Nephron (organoid): Measurements from ENCODE around the gene ATP13A5.

Source experiments
- H3K27ac Mint-ChIP-seq, 3 experiments: 2 replicates each; pipeline ENCODE4 v1.8.0; 2020; ENCODE audit warnings: mixed read lengths in 3 of 3, mild to moderate bottlenecking in 2 of 3, moderate library complexity in 1 of 3
- H3K27me3 Mint-ChIP-seq: 2 replicates; pipeline ENCODE4 v1.8.0; 2021; ENCODE audit warnings: low read depth, mild to moderate bottlenecking, moderate library complexity, mixed read lengths
- H3K36me3 Mint-ChIP-seq: 2 replicates; pipeline ENCODE4 v1.8.0; 2020; ENCODE audit warnings: low read depth, mixed read lengths
- H3K4me1 Mint-ChIP-seq: 2 replicates; pipeline ENCODE4 v1.8.0; 2020; ENCODE audit warnings: mixed read lengths
- H3K4me3 Mint-ChIP-seq, 3 experiments: 2 replicates each; pipeline ENCODE4 v1.8.0; 2020; ENCODE audit warnings: mild to moderate bottlenecking in 3 of 3, mixed read lengths in 3 of 3, moderate library complexity in 2 of 3
- H3K9me3 Mint-ChIP-seq: 2 replicates; pipeline ENCODE4 v1.8.0; 2020; ENCODE audit warnings: mixed read lengths
- CTCF ChIP-seq, 3 experiments: fragments of 200-600 bp; sonication (generic); IDR thresholded peaks; one replicate each; pipeline ENCODE4 v1.5.0; 2021; ENCODE audit warnings: antibody characterized with exemption in 3 of 3; ENCODE audit not compliant: unreplicated experiment in 3 of 3

Gene ATP13A5

GRCh38 chr3:193350744-193351143, 27.8 kb downstream of the ATP13A5 start:
- H3K27ac Mint-ChIP-seq: no peak overlapping the region
- H3K4me3 Mint-ChIP-seq: no peak overlapping the region
- TF ChIP-seq CTCF (IDR thresholded peaks at IDR 0.05; ENCODE audit: unreplicated experiment in 3 of 3): no peak
- H3K4me1 Mint-ChIP-seq: no peaks in the 10 kb centered on the region
- H3K27me3 Mint-ChIP-seq: no peaks in the 10 kb centered on the region
- no peaks in the 10 kb centered on the region for H3K9me3 Mint-ChIP-seq
- no peaks in the 10 kb centered on the region for H3K36me3 Mint-ChIP-seq

- Mint-ChIP-seq H3K4me3 (no peak overlapping the region), H3K36me3 (no peaks in the 10 kb centered on the region), H3K27ac (no peak overlapping the region), H3K4me1 (no peaks in the 10 kb centered on the region), H3K27me3 (no peaks in the 10 kb centered on the region), H3K9me3 (no peaks in the 10 kb centered on the region)
- TF ChIP-seq CTCF (IDR thresholded peaks at IDR 0.05; ENCODE audit: unreplicated experiment in 3 of 3): no peak
Measured at GRCh38 chr3:193348686-193349085, 29.9 kb downstream of the ATP13A5 start.

- Mint-ChIP-seq H3K36me3 (no peaks in the 10 kb centered on the region), H3K27ac (no peak overlapping the region), H3K9me3 (no peaks in the 10 kb centered on the region), H3K4me1 (no peaks in the 10 kb centered on the region), H3K27me3 (no peaks in the 10 kb centered on the region), H3K4me3 (no peak overlapping the region)
- TF ChIP-seq CTCF (IDR thresholded peaks at IDR 0.05; ENCODE audit: unreplicated experiment in 3 of 3): no peak
Measured at GRCh38 chr3:193347521-193348501, 30.7 kb downstream of the ATP13A5 start.

- H3K27ac Mint-ChIP-seq: no peak overlapping the region
- H3K27me3 Mint-ChIP-seq: peaks cover 3% of the 10 kb centered on the region
- no peaks in the 10 kb centered on the region for H3K36me3 Mint-ChIP-seq
- H3K4me1 Mint-ChIP-seq: peaks cover 6% of the 10 kb centered on the region
- TF ChIP-seq CTCF (IDR thresholded peaks at IDR 0.05; ENCODE audit: unreplicated experiment in 3 of 3): no peak
- no peak overlapping the region for H3K4me3 Mint-ChIP-seq
- H3K9me3 Mint-ChIP-seq: no peaks in the 10 kb centered on the region
Measured at GRCh38 chr3:193346259-193346658, 32.3 kb downstream of the ATP13A5 start.

GRCh38 chr3:193345431-193345830, 33.1 kb downstream of the ATP13A5 start:
- peaks cover 5% of the 10 kb centered on the region for H3K27me3 Mint-ChIP-seq
- H3K9me3 Mint-ChIP-seq: no peaks in the 10 kb centered on the region
- peaks cover 6% of the 10 kb centered on the region for H3K4me1 Mint-ChIP-seq
- TF ChIP-seq CTCF (IDR thresholded peaks at IDR 0.05; ENCODE audit: unreplicated experiment in 3 of 3): no peak
- H3K27ac Mint-ChIP-seq: no peak overlapping the region
- no peak overlapping the region for H3K4me3 Mint-ChIP-seq
- no peaks in the 10 kb centered on the region for H3K36me3 Mint-ChIP-seq

- peaks cover 5% of the 10 kb centered on the region for H3K27me3 Mint-ChIP-seq
- TF ChIP-seq CTCF (IDR thresholded peaks at IDR 0.05; ENCODE audit: unreplicated experiment in 3 of 3): no peak
- no peak overlapping the region for H3K4me3 Mint-ChIP-seq
- no peak overlapping the region for H3K27ac Mint-ChIP-seq
- H3K9me3 Mint-ChIP-seq: no peaks in the 10 kb centered on the region
- no peaks in the 10 kb centered on the region for H3K36me3 Mint-ChIP-seq
- peaks cover 6% of the 10 kb centered on the region for H3K4me1 Mint-ChIP-seq
Measured at GRCh38 chr3:193344486-193344885, 34.1 kb downstream of the ATP13A5 start.
